Transverse colon (tissue), 4 donors: ENCODE results near the gene ZMYND11.

Experiments
- POLR2AphosphoS5 ChIP-seq, 3 donors: sonication (generic); formaldehyde crosslinking; IDR thresholded peaks; one replicate each; pipeline ENCODE4 v1.6.1; 2016; ENCODE audit warnings: antibody characterized with exemption in 3 of 3
- TF ChIP-seq, protein P1 (sequence below), 5 experiments: fragments of 200-600 bp in 3 of 5; fragments of 450-650 bp in 2 of 5; sonication (generic) in 3 of 5; IDR thresholded peaks; 1 replicate in 2 of 5; 2 replicates in 3 of 5; pipeline ENCODE4 v1.5.1; 2016 to 2017; ENCODE audit warnings: antibody characterized with exemption in 5 of 5, inconsistent platforms in 3 of 5, mild to moderate bottlenecking in 2 of 5, moderate library complexity in 1 of 5

DNA sequence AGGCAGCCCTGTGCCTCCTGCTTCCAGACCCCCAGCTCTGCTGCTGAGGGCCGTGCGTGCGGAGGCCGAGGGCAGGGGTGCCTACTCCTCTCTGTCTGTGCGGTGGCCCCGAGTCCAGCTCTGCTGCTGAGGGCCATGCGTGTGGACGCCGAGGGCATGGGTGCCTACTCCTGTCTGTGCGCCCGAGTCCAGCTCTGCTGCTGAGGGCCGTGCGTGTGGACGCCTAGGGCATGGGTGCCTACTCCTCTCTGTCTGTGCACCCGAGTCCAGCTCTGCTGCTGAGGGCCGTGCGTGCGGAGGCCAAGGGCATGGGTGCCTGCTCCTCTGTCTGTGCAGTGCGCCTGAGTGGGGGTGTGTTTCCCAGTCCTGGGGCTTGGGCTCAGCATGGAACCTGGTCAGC lies 142.7 kb downstream of the ZMYND11 start:
- TF ChIP-seq, protein P1, sequence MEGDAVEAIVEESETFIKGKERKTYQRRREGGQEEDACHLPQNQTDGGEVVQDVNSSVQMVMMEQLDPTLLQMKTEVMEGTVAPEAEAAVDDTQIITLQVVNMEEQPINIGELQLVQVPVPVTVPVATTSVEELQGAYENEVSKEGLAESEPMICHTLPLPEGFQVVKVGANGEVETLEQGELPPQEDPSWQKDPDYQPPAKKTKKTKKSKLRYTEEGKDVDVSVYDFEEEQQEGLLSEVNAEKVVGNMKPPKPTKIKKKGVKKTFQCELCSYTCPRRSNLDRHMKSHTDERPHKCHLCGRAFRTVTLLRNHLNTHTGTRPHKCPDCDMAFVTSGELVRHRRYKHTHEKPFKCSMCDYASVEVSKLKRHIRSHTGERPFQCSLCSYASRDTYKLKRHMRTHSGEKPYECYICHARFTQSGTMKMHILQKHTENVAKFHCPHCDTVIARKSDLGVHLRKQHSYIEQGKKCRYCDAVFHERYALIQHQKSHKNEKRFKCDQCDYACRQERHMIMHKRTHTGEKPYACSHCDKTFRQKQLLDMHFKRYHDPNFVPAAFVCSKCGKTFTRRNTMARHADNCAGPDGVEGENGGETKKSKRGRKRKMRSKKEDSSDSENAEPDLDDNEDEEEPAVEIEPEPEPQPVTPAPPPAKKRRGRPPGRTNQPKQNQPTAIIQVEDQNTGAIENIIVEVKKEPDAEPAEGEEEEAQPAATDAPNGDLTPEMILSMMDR (IDR thresholded peaks at IDR 0.05) = no peak
- TF ChIP-seq POLR2AphosphoS5 (IDR thresholded peaks at IDR 0.05) = no peak
